Cardiac muscle cell (in vitro differentiated cells and primary cell): ENCODE data around the gene ZNF628. TPM values are rescaled to one million over a fixed set of nuclear protein-coding genes. Genes with fewer than 3 reads are reported as not detected.

Source experiments
- DNase-seq, 2 donors: peaks; one replicate each; pipeline versions ENCODE4 v3.0.0 to v3.0.0-alpha.2; 2010 to 2017; ENCODE audit warnings: low read depth in 1 of 2, low spot score in 1 of 2
- H3K27ac ChIP-seq: fragments of 200-600 bp; sonication (generic); 2 replicates; pipeline ENCODE4 v1.5.1; 2016
- H3K27me3 ChIP-seq: fragments of 200-600 bp; sonication (generic); 2 replicates; pipeline ENCODE4 v1.6.0; 2016; ENCODE audit warnings: control low read depth
- H3K36me3 ChIP-seq: fragments of 200-600 bp; sonication (generic); 2 replicates; pipeline ENCODE4 v1.5.1; 2016; ENCODE audit warnings: control low read depth
- H3K4me1 ChIP-seq: fragments of 200-600 bp; sonication (generic); 2 replicates; pipeline ENCODE4 v1.8.1; 2017; ENCODE audit warnings: low read depth, mild to moderate bottlenecking, mixed run types
- H3K4me3 ChIP-seq: fragments of 200-600 bp; sonication (generic); 2 replicates; pipeline ENCODE4 v1.5.1; 2016; ENCODE audit warnings: mild to moderate bottlenecking
- H3K9me3 ChIP-seq: fragments of 200-600 bp; sonication (generic); 2 replicates; pipeline ENCODE4 v1.5.1; 2017; ENCODE audit warnings: low read depth, mild to moderate bottlenecking, control low read depth
- polyA plus RNA-seq: library from polyadenylated mRNA; unstranded; fragments of >200 nt; fragmentation: Nextera tagmentation; extraction: Ambion mirVana; gene quantifications from 2 replicates; pipeline ENCODE4 v1.2.1, GENCODE V29; 2016
- total RNA-seq: library from RNA; depleted of rRNA; stranded (reverse); fragments of >200 nt; gene quantifications from 2 replicates; pipeline ENCODE4 v1.2.3, GENCODE V29; 2016
- TF ChIP-seq, protein P1 (sequence below): IDR thresholded peaks from 2 replicates; pipeline ENCODE4 v1.5.1; 2012; ENCODE audit warnings: low read depth, mild to moderate bottlenecking, low read length

Gene ZNF628
- total and polyA plus RNA-seq, 2 experiments from 2014 or later, result 0.95 to 15.7 TPM

DNA sequence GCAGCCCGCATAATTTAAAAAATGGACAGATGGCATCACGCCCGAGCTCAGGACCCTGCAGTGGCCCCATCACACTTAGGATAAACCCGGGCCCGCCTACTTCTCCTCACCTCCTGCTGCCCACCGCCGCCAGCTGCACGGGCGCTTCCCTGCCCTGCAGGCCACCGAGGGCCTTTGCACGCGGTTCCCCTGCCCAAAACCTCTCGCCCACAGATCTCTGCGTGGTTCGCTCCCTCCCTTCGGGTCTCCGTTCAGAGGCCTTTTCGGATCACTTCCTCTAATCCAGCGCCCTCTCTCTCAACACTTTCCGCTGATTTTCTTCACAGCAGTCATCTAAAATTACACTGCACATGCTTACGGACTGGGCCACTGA lies 35.1 kb upstream of the ZNF628 start:
- H3K27ac ChIP-seq, result no peak overlapping the region
- H3K4me1 ChIP-seq, result no peaks in the 10 kb centered on the region
- no peak overlapping the region for H3K4me3 ChIP-seq
- H3K9me3 ChIP-seq, result no peaks in the 10 kb centered on the region
- DNase-seq, result no peak
- TF ChIP-seq, protein P1, sequence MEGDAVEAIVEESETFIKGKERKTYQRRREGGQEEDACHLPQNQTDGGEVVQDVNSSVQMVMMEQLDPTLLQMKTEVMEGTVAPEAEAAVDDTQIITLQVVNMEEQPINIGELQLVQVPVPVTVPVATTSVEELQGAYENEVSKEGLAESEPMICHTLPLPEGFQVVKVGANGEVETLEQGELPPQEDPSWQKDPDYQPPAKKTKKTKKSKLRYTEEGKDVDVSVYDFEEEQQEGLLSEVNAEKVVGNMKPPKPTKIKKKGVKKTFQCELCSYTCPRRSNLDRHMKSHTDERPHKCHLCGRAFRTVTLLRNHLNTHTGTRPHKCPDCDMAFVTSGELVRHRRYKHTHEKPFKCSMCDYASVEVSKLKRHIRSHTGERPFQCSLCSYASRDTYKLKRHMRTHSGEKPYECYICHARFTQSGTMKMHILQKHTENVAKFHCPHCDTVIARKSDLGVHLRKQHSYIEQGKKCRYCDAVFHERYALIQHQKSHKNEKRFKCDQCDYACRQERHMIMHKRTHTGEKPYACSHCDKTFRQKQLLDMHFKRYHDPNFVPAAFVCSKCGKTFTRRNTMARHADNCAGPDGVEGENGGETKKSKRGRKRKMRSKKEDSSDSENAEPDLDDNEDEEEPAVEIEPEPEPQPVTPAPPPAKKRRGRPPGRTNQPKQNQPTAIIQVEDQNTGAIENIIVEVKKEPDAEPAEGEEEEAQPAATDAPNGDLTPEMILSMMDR, result no peak
- H3K27me3 ChIP-seq, result peaks cover 85% of the 10 kb centered on the region
- H3K36me3 ChIP-seq, result no peaks in the 10 kb centered on the region

DNA sequence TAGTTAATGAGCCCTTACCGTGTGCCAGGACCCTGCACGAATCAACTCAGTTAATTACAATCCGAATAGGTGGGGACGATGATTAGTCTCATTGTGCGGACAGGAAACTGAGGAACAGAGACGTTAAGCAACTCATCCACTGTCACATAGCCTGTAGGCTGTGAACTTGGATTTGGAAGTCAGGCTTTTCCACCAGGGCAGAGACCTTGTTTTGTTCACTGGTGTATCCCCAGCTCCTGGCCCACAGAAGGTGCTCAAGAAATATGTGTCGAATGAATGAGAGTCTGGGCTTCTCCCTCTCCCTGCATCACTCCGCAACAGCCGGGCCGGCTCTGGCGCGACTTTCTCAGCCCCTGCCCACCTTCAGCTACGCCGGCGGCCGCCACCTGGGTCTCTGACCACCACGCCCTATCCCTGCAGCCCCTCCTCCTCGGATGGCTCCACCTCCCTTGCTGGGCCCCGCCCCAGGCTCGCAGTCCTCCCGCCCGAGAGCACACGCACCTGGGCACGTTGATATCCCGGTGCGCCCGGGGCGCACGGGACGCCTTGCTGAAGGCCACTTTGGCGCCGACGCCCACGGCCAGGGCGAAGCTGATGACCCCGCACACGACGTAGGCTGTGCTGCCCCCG lies 34.6 kb upstream of the ZNF628 start:
- Histone ChIP-seq H3K9me3 (no peaks in the 10 kb centered on the region), H3K4me1 (no peaks in the 10 kb centered on the region), H3K4me3 (no peak overlapping the region), H3K36me3 (no peaks in the 10 kb centered on the region), H3K27ac (no peak overlapping the region), H3K27me3 (peaks cover 90% of the 10 kb centered on the region)
- no peak for DNase-seq
- TF ChIP-seq, protein P1, result no peak

- Histone ChIP-seq H3K4me3 (no peak overlapping the region), H3K4me1 (no peaks in the 10 kb centered on the region), H3K27me3 (peaks cover 96% of the 10 kb centered on the region), H3K36me3 (no peaks in the 10 kb centered on the region), H3K9me3 (no peaks in the 10 kb centered on the region), H3K27ac (no peak overlapping the region)
- TF ChIP-seq, protein P1, result no peak
- DNase-seq, result no peak
Measured at GRCh38 chr19:55442372-55442961, 34.0 kb upstream of the ZNF628 start.

GRCh38 chr19:55443045-55443823 lies 33.2 kb upstream of the ZNF628 start, which contains the start of gene SHISA7:
Gene SHISA7 (minus strand): TSS chr19:55443300. CDS start chr19:55442863, 437 bp downstream.
- H3K27ac ChIP-seq, result no peak within 1 kb of the TSS
- no peaks in the 10 kb centered on the region for H3K9me3 ChIP-seq
- no peaks in the 10 kb centered on the region for H3K36me3 ChIP-seq
- DNase-seq, result no peak
- H3K4me3 ChIP-seq, result no peak within 1 kb of the TSS
- peaks cover 100% of the 10 kb centered on the region for H3K27me3 ChIP-seq
- TF ChIP-seq, protein P1, result no peak
- H3K4me1 ChIP-seq, result no peaks in the 10 kb centered on the region

DNA sequence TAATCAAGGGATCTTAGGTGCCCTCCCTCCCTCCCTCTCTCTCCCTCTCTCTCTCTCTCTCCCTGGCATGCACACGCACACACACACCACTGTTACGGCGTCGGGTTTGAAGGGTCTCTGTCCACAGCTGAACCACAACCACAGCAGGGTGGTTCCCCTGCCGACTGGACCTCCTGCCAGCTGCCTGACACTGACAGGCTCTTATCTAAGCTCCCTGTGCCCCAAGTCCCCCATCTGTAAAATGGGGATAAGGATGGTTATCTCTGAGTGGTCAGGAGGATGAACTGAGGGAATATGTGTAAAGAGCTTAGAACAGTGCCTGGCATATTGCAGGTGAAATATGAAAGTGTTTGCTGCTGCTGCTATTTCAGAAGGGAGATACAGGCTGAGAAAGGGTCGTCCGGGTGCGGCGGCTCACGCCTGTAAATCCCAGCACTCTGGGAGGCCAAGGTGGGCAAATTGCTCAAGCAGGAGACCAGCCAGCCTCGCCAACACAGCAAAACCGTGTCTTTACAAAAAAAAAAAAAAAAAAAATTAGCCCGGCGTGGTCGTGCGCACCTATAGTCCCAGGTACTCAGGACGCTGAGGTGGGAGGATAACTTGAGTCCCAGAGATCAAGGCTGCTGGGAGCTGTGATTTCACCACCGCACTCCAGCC lies 32.5 kb upstream of the ZNF628 start:
- no peak for DNase-seq
- no peaks in the 10 kb centered on the region for H3K9me3 ChIP-seq
- no peak overlapping the region for H3K4me3 ChIP-seq
- H3K27ac ChIP-seq, result no peak overlapping the region
- H3K27me3 ChIP-seq, result peaks cover 100% of the 10 kb centered on the region
- no peaks in the 10 kb centered on the region for H3K36me3 ChIP-seq
- TF ChIP-seq, protein P1, result no peak
- no peaks in the 10 kb centered on the region for H3K4me1 ChIP-seq
